ENCODE results near the gene ACY1. TPM values are rescaled to one million over a fixed set of nuclear protein-coding genes. Genes with fewer than 3 reads are reported as not detected.

Gene ACY1
- total and polyA plus RNA-seq, 12 donors = 18.7 to 45.6 (median 25.0) TPM

GRCh38 chr3:51964521-51964920, 18.8 kb upstream of the ACY1 start:
- no peak for DNase-seq
- no peak for ATAC-seq
- Histone ChIP-seq H3K4me1 (peaks cover 29 to 75% (median 61%) of the 10 kb centered on the region in 9 donors), H3K27me3 (peaks cover 0 to 20% (median 0%) of the 10 kb centered on the region in 7 donors), H3K4me3 (no peak overlapping the region), H3K27ac (peak overlapping the region in 5 of 10 donors; percentile 3 to 52 (median 28)), H3K9me3 (no peaks in the 10 kb centered on the region), H3K36me3 (peaks cover 0 to 22% (median 5%) of the 10 kb centered on the region in 9 donors)
- WGBS, 2 donors = 69 to 70% methylated on average over 4 of the region's 4 CpGs
- intact Hi-C loops (cut with DNase I) = no loop called here
- TF ChIP-seq CTCF (IDR thresholded peaks at IDR 0.05) = no peak

GRCh38 chr3:51966016-51966415, 17.3 kb upstream of the ACY1 start:
- Histone ChIP-seq H3K4me1 (peaks cover 29 to 83% (median 61%) of the 10 kb centered on the region in 9 donors), H3K36me3 (peaks cover 0 to 12% (median 0%) of the 10 kb centered on the region in 9 donors), H3K27me3 (peaks cover 0 to 20% (median 0%) of the 10 kb centered on the region in 7 donors), H3K9me3 (no peaks in the 10 kb centered on the region), H3K27ac (peak overlapping the region in 3 of 10 donors; percentile 93 to 97 (median 96)), H3K4me3 (peak overlapping the region in 7 of 10 donors; percentile 62 to 85 (median 75))
- no peak for TF ChIP-seq CTCF (IDR thresholded peaks at IDR 0.05)
- DNase-seq (no peak), ATAC-seq (no peak)
- intact Hi-C loops (cut with DNase I) = loop anchor here in 2 of 10 donors (2.0 kb wide), 1 partner anchor 23 kb away; the partner anchor contains the start of gene PARP3 (in 2 of the 2)
- WGBS, 2 donors = 57 to 73% methylated on average over 2 of the region's 2 CpGs

GRCh38 chr3:51966486-51966885, 16.8 kb upstream of the ACY1 start:
- intact Hi-C loops (cut with DNase I) = loop anchor here in 2 of 10 donors (2.0 kb wide), 1 partner anchor 24 kb away; the partner anchor contains the start of gene PARP3 (in 2 of the 2)

GRCh38 chr3:51966922-51967383, 16.4 kb upstream of the ACY1 start:
- peaks cover 0 to 20% (median 0%) of the 10 kb centered on the region in 7 donors for H3K27me3 ChIP-seq
- peak overlapping the region; percentile 62 to 85 (median 77) for H3K4me3 ChIP-seq
- H3K9me3 ChIP-seq = no peaks in the 10 kb centered on the region
- intact Hi-C loops (cut with DNase I) = loop anchor here in 2 of 10 donors (2.0 kb wide), 1 partner anchor 24 kb away; the partner anchor contains the start of gene PARP3 (in 2 of the 2)
- DNase-seq (no peak), ATAC-seq (peak in 2 of 8 donors; percentile 1 to 3)
- H3K36me3 ChIP-seq = peaks cover 0 to 16% (median 0%) of the 10 kb centered on the region in 9 donors
- peaks cover 29 to 74% (median 51%) of the 10 kb centered on the region in 9 donors for H3K4me1 ChIP-seq
- 2 to 3% methylated on average over 26 to 33 of the region's 33 CpGs for WGBS, 2 donors
- TF ChIP-seq CTCF (IDR thresholded peaks at IDR 0.05) = no peak
- peak overlapping the region; percentile 77 to 98 (median 94) for H3K27ac ChIP-seq

More at GRCh38 chr3:51966486-51966885, 16.8 kb upstream of the ACY1 start:
- peaks cover 0 to 13% (median 0%) of the 10 kb centered on the region in 9 donors for H3K36me3 ChIP-seq
- H3K27ac ChIP-seq = peak overlapping the region in 9 of 10 donors; percentile 87 to 98 (median 95)
- DNase-seq = peak in 1 of 2 donors; percentile 26
- 59 to 64% methylated on average over 5 of the region's 5 CpGs for WGBS, 2 donors
- no peak for ATAC-seq
- H3K9me3 ChIP-seq = no peaks in the 10 kb centered on the region
- peaks cover 0 to 20% (median 0%) of the 10 kb centered on the region in 7 donors for H3K27me3 ChIP-seq
- no peak for TF ChIP-seq CTCF (IDR thresholded peaks at IDR 0.05)
- peak overlapping the region; percentile 62 to 85 (median 77) for H3K4me3 ChIP-seq
- H3K4me1 ChIP-seq = peaks cover 29 to 79% (median 56%) of the 10 kb centered on the region in 9 donors
